Measurements from ENCODE around the gene TAF12. TPM values are rescaled to one million over a fixed set of nuclear protein-coding genes. Genes with fewer than 3 reads are reported as not detected.
"Not testable (repeated sequence)": the region's sequence is repeated elsewhere in the genome, so short reads cannot be mapped to it uniquely, and the experiment has no call there.

The TAF12 gene
- total and polyA plus RNA-seq, 3 donors from 2014 or later, result 25.7 to 41.1 (median 37.3) TPM

GRCh38 chr1:28675924-28676257 is 33.0 kb upstream of the TAF12 start:
- Histone ChIP-seq H3K9me3 (no peaks in the 10 kb centered on the region), H3K27ac (no peak overlapping the region), H3K4me3 (no peak overlapping the region), H3K36me3 (ENCODE audit: low read depth, missing control alignments) (no peaks in the 10 kb centered on the region), H3K4me1 (no peaks in the 10 kb centered on the region), H3K27me3 (no peaks in the 10 kb centered on the region)
- intact Hi-C loops (cut with DNase I; ENCODE audit: low total_unique reads), result no loop called here
- TF ChIP-seq POLR2A (IDR thresholded peaks at IDR 0.05), result no peak
- no peak for TF ChIP-seq CTCF (IDR thresholded peaks at IDR 0.05)
- no peak for DNase-seq

GRCh38 chr1:28672971-28673370 is 30.1 kb upstream of the TAF12 start:
- H3K27ac ChIP-seq; H3K4me3 ChIP-seq; DNase-seq; H3K4me1 ChIP-seq; intact Hi-C loops (cut with DNase I; ENCODE audit: low total_unique reads); H3K9me3 ChIP-seq; H3K27me3 ChIP-seq; H3K36me3 ChIP-seq (ENCODE audit: low read depth, missing control alignments): not testable (repeated sequence)
- 88 to 92% methylated on average over 15 of the region's 15 CpGs for WGBS, 2 donors

GRCh38 chr1:28671254-28671780 is 28.4 kb upstream of the TAF12 start:
- no peaks in the 10 kb centered on the region for H3K36me3 ChIP-seq (ENCODE audit: low read depth, missing control alignments)
- TF ChIP-seq CTCF (IDR thresholded peaks at IDR 0.05), result no peak
- no peak for TF ChIP-seq POLR2A (IDR thresholded peaks at IDR 0.05)
- intact Hi-C loops (cut with DNase I; ENCODE audit: low total_unique reads), result no loop called here
- no peak for DNase-seq
- no peaks in the 10 kb centered on the region for H3K9me3 ChIP-seq
- no peaks in the 10 kb centered on the region for H3K27me3 ChIP-seq
- 57 to 79% methylated on average over 18 to 20 of the region's 20 CpGs for WGBS, 2 donors
- peak overlapping the region in 1 of 2 donors; percentile 4 for H3K4me3 ChIP-seq
- H3K27ac ChIP-seq, result no peak overlapping the region
- H3K4me1 ChIP-seq, result peaks cover 7% of the 10 kb centered on the region

GRCh38 chr1:28668956-28669723 is 26.3 kb upstream of the TAF12 start:
- peak; percentile 57 for DNase-seq
- Histone ChIP-seq H3K27ac (peak overlapping the region; percentile 86 to 92), H3K9me3 (no peaks in the 10 kb centered on the region), H3K27me3 (no peaks in the 10 kb centered on the region), H3K4me1 (peaks cover 7% of the 10 kb centered on the region), H3K4me3 (peak overlapping the region; percentile 75 to 81), H3K36me3 (ENCODE audit: low read depth, missing control alignments) (no peaks in the 10 kb centered on the region)
- TF ChIP-seq CTCF (IDR thresholded peaks at IDR 0.05), result no peak
- no peak for TF ChIP-seq POLR2A (IDR thresholded peaks at IDR 0.05)
- intact Hi-C loops (cut with DNase I; ENCODE audit: low total_unique reads), result no loop called here
- 0 to 1% methylated on average over 11 to 22 of the region's 63 CpGs for WGBS, 2 donors

- H3K27ac ChIP-seq, result peak within 1 kb of the TSS; percentile 89 to 94
- no peaks in the 10 kb centered on the region for H3K36me3 ChIP-seq (ENCODE audit: low read depth, missing control alignments)
- 0 to 2% methylated on average over 9 to 19 of the region's 57 CpGs for WGBS, 2 donors
- H3K4me3 ChIP-seq, result peak within 1 kb of the TSS; percentile 75 to 81
- H3K27me3 ChIP-seq, result no peaks in the 10 kb centered on the region
- H3K4me1 ChIP-seq, result peaks cover 7% of the 10 kb centered on the region
- DNase-seq, result peak; percentile 89
- intact Hi-C loops (cut with DNase I; ENCODE audit: low total_unique reads), result no loop called here
- H3K9me3 ChIP-seq, result no peaks in the 10 kb centered on the region
- TF ChIP-seq POLR2A (IDR thresholded peaks at IDR 0.05) (no peak), CTCF (IDR thresholded peaks at IDR 0.05) (no peak)
These were observed 25.5 kb upstream of the TAF12 start, which contains the start of gene GMEB1 for GRCh38 chr1:28668191-28668955. Gene GMEB1 (plus strand): TSS chr1:28668784. CDS start chr1:28683613, 14,829 bp downstream.
